Esophagus muscularis mucosa (tissue), 4 donors: ENCODE measurements around the gene INPP5A.

Source experiments
- CTCF ChIP-seq, 3 experiments: fragments of 200-600 bp in 2 of 3; fragments of 450-650 bp in 1 of 3; sonication (generic) in 2 of 3; IDR thresholded peaks; one replicate each; pipeline ENCODE4 v1.5.1; 2017 to 2019; ENCODE audit warnings: antibody characterized with exemption in 3 of 3, mild to moderate bottlenecking in 2 of 3, moderate library complexity in 1 of 3
- EP300 ChIP-seq: sonication (generic); formaldehyde crosslinking; IDR thresholded peaks from one replicate; pipeline ENCODE4 v1.6.1; 2017; ENCODE audit warnings: antibody characterized with exemption
- POLR2A ChIP-seq: fragments of 450-650 bp; IDR thresholded peaks from one replicate; pipeline ENCODE4 v1.6.1; 2017; ENCODE audit warnings: antibody characterized with exemption, moderate library complexity, mild to moderate bottlenecking, low read depth
- POLR2AphosphoS5 ChIP-seq, 2 donors: sonication (generic); formaldehyde crosslinking; IDR thresholded peaks; one replicate each; pipeline ENCODE4 v1.6.1; 2017; ENCODE audit warnings: antibody characterized with exemption in 2 of 2

GRCh38 chr10:132728741-132729140 is 191.2 kb downstream of the INPP5A start:
- TF ChIP-seq CTCF (IDR thresholded peaks at IDR 0.05) (no peak), POLR2A (no peak), POLR2AphosphoS5 (IDR thresholded peaks at IDR 0.05) (no peak), EP300 (no peak)
